Effector memory CD8-positive, alpha-beta T cell (primary cell): ENCODE data around the gene LRCH1.

Source experiments
- ATAC-seq: fragments of 150-1000 bp; cut with Tn5 transposase; replicated peaks from 2 replicates; pipeline ENCODE4 v1.10.0; 2021; ENCODE audit warnings: mild to moderate bottlenecking, moderate library complexity
- DNase-seq, 3 experiments: peaks; one replicate each; pipeline ENCODE4 v3.0.0; 2021
- H3K27ac Mint-ChIP-seq, 2 donors: one replicate each; pipeline ENCODE4 v1.8.0; 2022; ENCODE audit warnings: mild to moderate bottlenecking in 2 of 2, mixed read lengths in 2 of 2, moderate library complexity in 2 of 2
- H3K27me3 Mint-ChIP-seq, 2 donors: one replicate each; pipeline ENCODE4 v1.8.0; 2022; ENCODE audit warnings: mixed read lengths in 2 of 2
- H3K36me3 Mint-ChIP-seq: one replicate; pipeline ENCODE4 v1.8.0; 2022; ENCODE audit warnings: mild to moderate bottlenecking, moderate library complexity, mixed read lengths; ENCODE audit not compliant: insufficient read depth
- H3K4me1 Mint-ChIP-seq, 2 donors: one replicate each; pipeline ENCODE4 v1.8.0; 2022; ENCODE audit warnings: low read depth in 2 of 2, mixed read lengths in 2 of 2
- H3K4me3 Mint-ChIP-seq, 2 donors: one replicate each; pipeline ENCODE4 v1.8.0; 2022; ENCODE audit warnings: mild to moderate bottlenecking in 2 of 2, mixed read lengths in 2 of 2, moderate library complexity in 2 of 2
- H3K9me3 Mint-ChIP-seq, 2 donors: one replicate each; pipeline ENCODE4 v1.8.0; 2022; ENCODE audit warnings: mixed read lengths in 2 of 2

The LRCH1 gene

GRCh38 chr13:46575301-46575771 lies 22.4 kb downstream of the LRCH1 start:
- no peaks in the 10 kb centered on the region for H3K27me3 Mint-ChIP-seq
- no peak for DNase-seq
- no peak overlapping the region for H3K4me3 Mint-ChIP-seq
- H3K4me1 Mint-ChIP-seq = peaks cover 28 to 47% of the 10 kb centered on the region in 2 donors
- peaks cover 2% of the 10 kb centered on the region for H3K36me3 Mint-ChIP-seq
- no peak overlapping the region for H3K27ac Mint-ChIP-seq
- no peak for ATAC-seq
- H3K9me3 Mint-ChIP-seq = no peaks in the 10 kb centered on the region

GRCh38 chr13:46575818-46576221 lies 22.9 kb downstream of the LRCH1 start:
- ATAC-seq = no peak
- Mint-ChIP-seq H3K27me3 (no peaks in the 10 kb centered on the region), H3K36me3 (peaks cover 2% of the 10 kb centered on the region), H3K9me3 (no peaks in the 10 kb centered on the region), H3K4me1 (peaks cover 30 to 43% of the 10 kb centered on the region in 2 donors), H3K27ac (no peak overlapping the region), H3K4me3 (no peak overlapping the region)
- no peak for DNase-seq

- ATAC-seq (no peak), DNase-seq (no peak)
- H3K27me3 Mint-ChIP-seq = no peaks in the 10 kb centered on the region
- H3K4me1 Mint-ChIP-seq = peaks cover 30 to 34% of the 10 kb centered on the region in 2 donors
- H3K36me3 Mint-ChIP-seq = peaks cover 2% of the 10 kb centered on the region
- no peak overlapping the region for H3K4me3 Mint-ChIP-seq
- H3K27ac Mint-ChIP-seq = no peak overlapping the region
- H3K9me3 Mint-ChIP-seq = no peaks in the 10 kb centered on the region
These were observed 23.8 kb downstream of the LRCH1 start for GRCh38 chr13:46576762-46577161.

- Mint-ChIP-seq H3K27ac (peak overlapping the region in 1 of 2 donors; percentile 23), H3K27me3 (no peaks in the 10 kb centered on the region), H3K9me3 (no peaks in the 10 kb centered on the region), H3K4me3 (no peak overlapping the region), H3K4me1 (peaks cover 25 to 28% of the 10 kb centered on the region in 2 donors), H3K36me3 (peaks cover 2% of the 10 kb centered on the region)
- ATAC-seq (no peak), DNase-seq (no peak)
These were observed 25.0 kb downstream of the LRCH1 start for GRCh38 chr13:46577696-46578589.

GRCh38 chr13:46578590-46578975 lies 25.6 kb downstream of the LRCH1 start:
- Mint-ChIP-seq H3K27me3 (no peaks in the 10 kb centered on the region), H3K27ac (no peak overlapping the region), H3K9me3 (no peaks in the 10 kb centered on the region), H3K4me1 (peaks cover 22 to 24% of the 10 kb centered on the region in 2 donors), H3K36me3 (peaks cover 2% of the 10 kb centered on the region), H3K4me3 (no peak overlapping the region)
- DNase-seq = no peak
- no peak for ATAC-seq

- H3K27me3 Mint-ChIP-seq = no peaks in the 10 kb centered on the region
- H3K27ac Mint-ChIP-seq = no peak overlapping the region
- no peaks in the 10 kb centered on the region for H3K9me3 Mint-ChIP-seq
- no peak overlapping the region for H3K4me3 Mint-ChIP-seq
- peaks cover 2% of the 10 kb centered on the region for H3K36me3 Mint-ChIP-seq
- peaks cover 22 to 23% of the 10 kb centered on the region in 2 donors for H3K4me1 Mint-ChIP-seq
- DNase-seq (no peak), ATAC-seq (no peak)
These were observed 27.4 kb downstream of the LRCH1 start for GRCh38 chr13:46580362-46580839.

DNA sequence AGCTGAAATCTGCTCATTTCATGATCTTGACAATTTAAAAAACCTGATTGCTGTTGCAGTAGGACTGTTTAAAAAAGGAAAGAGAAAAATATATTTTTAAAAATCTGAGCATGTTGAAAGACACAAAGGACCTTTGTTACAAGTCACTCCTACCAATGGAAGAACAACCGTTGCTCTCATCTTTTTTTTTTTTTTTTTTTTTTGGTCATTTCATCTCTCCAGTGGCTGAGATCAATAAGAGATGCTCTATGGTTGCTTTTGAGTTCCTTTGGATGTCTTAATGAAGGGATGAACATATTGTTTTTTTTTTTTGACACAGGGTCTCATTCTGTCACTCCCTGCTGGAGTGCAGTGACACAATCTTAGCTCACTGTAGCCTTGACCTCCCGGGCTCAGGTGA lies 29.2 kb downstream of the LRCH1 start:
- no peak overlapping the region for H3K4me3 Mint-ChIP-seq
- no peaks in the 10 kb centered on the region for H3K9me3 Mint-ChIP-seq
- H3K36me3 Mint-ChIP-seq = peaks cover 3% of the 10 kb centered on the region
- H3K27ac Mint-ChIP-seq = no peak overlapping the region
- DNase-seq (no peak), ATAC-seq (no peak)
- H3K4me1 Mint-ChIP-seq = peaks cover 23 to 25% of the 10 kb centered on the region in 2 donors
- no peaks in the 10 kb centered on the region for H3K27me3 Mint-ChIP-seq

- no peak overlapping the region for H3K27ac Mint-ChIP-seq
- H3K4me1 Mint-ChIP-seq = peaks cover 17 to 23% of the 10 kb centered on the region in 2 donors
- ATAC-seq = no peak
- peaks cover 3% of the 10 kb centered on the region for H3K36me3 Mint-ChIP-seq
- no peaks in the 10 kb centered on the region for H3K27me3 Mint-ChIP-seq
- H3K4me3 Mint-ChIP-seq = no peak overlapping the region
- DNase-seq = no peak
- H3K9me3 Mint-ChIP-seq = no peaks in the 10 kb centered on the region
These were observed 34.0 kb downstream of the LRCH1 start for GRCh38 chr13:46586751-46587514.

- Mint-ChIP-seq H3K27ac (peak overlapping the region in 1 of 2 donors; percentile 21), H3K36me3 (peaks cover 3% of the 10 kb centered on the region), H3K4me3 (no peak overlapping the region), H3K9me3 (no peaks in the 10 kb centered on the region), H3K27me3 (no peaks in the 10 kb centered on the region), H3K4me1 (peaks cover 25 to 31% of the 10 kb centered on the region in 2 donors)
- no peak for ATAC-seq
- no peak for DNase-seq
These were observed 34.9 kb downstream of the LRCH1 start for GRCh38 chr13:46587807-46588418.

DNA sequence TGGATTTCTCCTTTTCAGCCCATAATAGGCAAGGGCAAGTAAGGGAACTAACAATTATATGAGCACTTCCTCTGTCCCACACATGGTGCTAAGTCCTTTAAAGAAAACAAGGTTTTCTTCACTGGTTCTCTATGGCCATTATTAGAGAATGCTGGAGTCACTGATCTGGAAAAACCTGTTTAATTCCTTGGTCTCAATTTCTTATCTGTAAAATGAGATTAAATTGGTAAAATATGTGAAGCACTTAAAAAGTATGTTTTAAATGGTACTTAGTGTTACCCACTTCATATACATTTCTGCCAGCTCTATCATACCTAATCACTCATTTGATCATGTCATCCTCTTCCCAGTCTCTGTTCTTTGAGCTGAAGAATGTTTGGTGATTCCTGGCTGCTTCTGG lies 39.4 kb downstream of the LRCH1 start:
- Mint-ChIP-seq H3K27me3 (no peaks in the 10 kb centered on the region), H3K9me3 (no peaks in the 10 kb centered on the region), H3K36me3 (no peaks in the 10 kb centered on the region), H3K4me3 (no peak overlapping the region), H3K27ac (no peak overlapping the region), H3K4me1 (peaks cover 30 to 49% of the 10 kb centered on the region in 2 donors)
- DNase-seq (no peak), ATAC-seq (no peak)

GRCh38 chr13:46593398-46593797 lies 40.4 kb downstream of the LRCH1 start:
- Mint-ChIP-seq H3K27me3 (no peaks in the 10 kb centered on the region), H3K4me3 (peak overlapping the region; percentile 44 to 50), H3K27ac (peak overlapping the region; percentile 30 to 79), H3K36me3 (no peaks in the 10 kb centered on the region), H3K9me3 (no peaks in the 10 kb centered on the region), H3K4me1 (peaks cover 34 to 51% of the 10 kb centered on the region in 2 donors)
- peak; percentile 4 to 19 (median 8) for DNase-seq
- ATAC-seq = peak; percentile 88

- ATAC-seq (no peak), DNase-seq (no peak)
- no peaks in the 10 kb centered on the region for H3K9me3 Mint-ChIP-seq
- no peak overlapping the region for H3K4me3 Mint-ChIP-seq
- no peaks in the 10 kb centered on the region for H3K27me3 Mint-ChIP-seq
- H3K27ac Mint-ChIP-seq = peak overlapping the region in 1 of 2 donors; percentile 67
- H3K36me3 Mint-ChIP-seq = no peaks in the 10 kb centered on the region
- H3K4me1 Mint-ChIP-seq = peaks cover 37 to 57% of the 10 kb centered on the region in 2 donors
These were observed 41.6 kb downstream of the LRCH1 start for GRCh38 chr13:46594374-46595078.
